GM12878 (cell line): ENCODE data around the gene GLT8D2. TPM values are rescaled to one million over a fixed set of nuclear protein-coding genes. Genes with fewer than 3 reads are reported as not detected.

Experiments
- ATAC-seq: fragments of 200-7000 bp; cut with Tn5 transposase; 3 replicates; pipeline ENCODE4 v1.9.1; 2020; ENCODE audit warnings: mild to moderate bottlenecking, moderate library complexity
- BruUV-seq: library from RNA; stranded (reverse); fragments of 400-500 nt; replicated peaks from 2 replicates; lab custom pipeline; 2021; lab: Mats Ljungman, UMichigan
- CTCF ChIA-PET: fragments of 300-600 bp; sonication (Branson Sonifier 250); formaldehyde crosslinking; extraction: SDS; loops from one replicate; lab custom pipeline; 2021; ENCODE audit warnings: inconsistent platforms; lab: Yijun Ruan, JAX
- POLR2A ChIA-PET: fragments of 350-600 bp; formaldehyde crosslinking; extraction: SDS; loops from one replicate; lab custom pipeline; 2021; ENCODE audit warnings: inconsistent platforms; lab: Charles Lee
- RAD21 ChIA-PET: fragments of 300-600 bp; sonication (Branson Sonifier 250); formaldehyde crosslinking; loops from one replicate; lab custom pipeline; 2023; ENCODE audit warnings: antibody characterized with exemption; ENCODE audit not compliant: unreplicated experiment; lab: Charles Lee
- SMC1A ChIA-PET: fragments of 300-600 bp; sonication (Branson Sonifier 250); formaldehyde crosslinking; loops from one replicate; lab custom pipeline; 2023; ENCODE audit not compliant: unreplicated experiment, uncharacterized antibody; lab: Charles Lee
- DNase-seq: peaks from one replicate; pipeline ENCODE4 v3.0.0-alpha.2; 2011; ENCODE audit warnings: low read depth, low spot score
- FAIRE-seq: peaks from 3 replicates; lab custom pipeline; 2011; peaks lifted over from hg19 to GRCh38; lab: Jason Lieb, UNC
- H2AFZ ChIP-seq: 2 replicates; pipeline ENCODE4 v1.6.0; 2011; ENCODE audit warnings: low read depth, low read length, control low read depth; ENCODE audit not compliant: control insufficient read depth
- H3K27ac ChIP-seq: 2 replicates; pipeline ENCODE4 v1.5.1; 2011; ENCODE audit warnings: control low read depth; ENCODE audit not compliant: control insufficient read depth, insufficient read depth
- H3K27me3 ChIP-seq, 2 experiments: replicated peaks in 1 of 2; 2 replicates each; pipeline versions ENCODE4 v1.6.0 to v1.6.1; 2011; ENCODE audit warnings: low read length in 1 of 2; ENCODE audit not compliant: control insufficient read depth in 2 of 2, insufficient read depth in 2 of 2
- H3K36me3 ChIP-seq, 2 experiments: 2 replicates each; pipeline ENCODE4 v1.5.1; 2011; ENCODE audit warnings: low read length in 1 of 2; ENCODE audit not compliant: control insufficient read depth in 2 of 2, insufficient read depth in 2 of 2
- H3K4me1 ChIP-seq: 2 replicates; pipeline ENCODE4 v1.6.1; 2011; ENCODE audit warnings: mild to moderate bottlenecking, low read length, moderate library complexity, mixed read lengths; ENCODE audit not compliant: control insufficient read depth, insufficient read depth
- H3K4me2 ChIP-seq: 2 replicates; pipeline ENCODE4 v1.6.0; 2011; ENCODE audit warnings: control low read depth; ENCODE audit not compliant: control insufficient read depth, insufficient read depth
- H3K4me3 ChIP-seq: fragments of 200-600 bp; sonication (generic); 2 replicates; pipeline ENCODE4 v1.5.1; 2016
- H3K79me2 ChIP-seq: 2 replicates; pipeline ENCODE4 v1.6.0; 2011; ENCODE audit warnings: low read length; ENCODE audit not compliant: control insufficient read depth, insufficient read depth
- H3K9ac ChIP-seq: 2 replicates; pipeline ENCODE4 v1.8.0; 2011; ENCODE audit warnings: low read length, control low read depth, mixed read lengths; ENCODE audit not compliant: control insufficient read depth, insufficient read depth
- H3K9me3 ChIP-seq: replicated peaks from 3 replicates; pipeline ENCODE4 v1.5.1; 2011; ENCODE audit warnings: mild to moderate bottlenecking, low read length; ENCODE audit not compliant: control insufficient read depth, insufficient read depth
- H4K20me1 ChIP-seq: 2 replicates; pipeline ENCODE4 v1.6.0; 2011; ENCODE audit not compliant: control insufficient read depth, insufficient read depth
- ASH2L ChIP-seq: fragments of 300-600, 200-600 bp; sonication (generic); IDR thresholded peaks from 2 replicates; pipeline ENCODE4 v1.6.1; 2017; ENCODE audit warnings: low read depth, mild to moderate bottlenecking, borderline replicate concordance
- BHLHE40 ChIP-seq, 2 experiments: fragments of 450-650 bp in 1 of 2; IDR thresholded peaks; 2 replicates each; pipeline ENCODE4 v1.6.1; 2011 to 2017; ENCODE audit warnings: low read depth in 2 of 2, borderline replicate concordance in 1 of 2, improper control_type of control experiment in 1 of 2, low read length in 1 of 2, mild to moderate bottlenecking in 1 of 2
- CBX3 ChIP-seq: fragments of 200-600 bp; sonication (generic); IDR thresholded peaks from 2 replicates; pipeline ENCODE4 v1.6.1; 2016; ENCODE audit warnings: low read depth, borderline replicate concordance
- CHD2 ChIP-seq: IDR thresholded peaks from 2 replicates; pipeline ENCODE4 v1.6.1; 2011; ENCODE audit warnings: low read depth, low read length, improper control_type of control experiment, borderline replicate concordance
- CTCF ChIP-seq, 3 experiments: IDR thresholded peaks in 2 of 3; conservative IDR thresholded peaks in 1 of 3; 2 replicates each; pipeline ENCODE4 v1.5.1; 2011; ENCODE audit warnings: low read depth in 3 of 3, low read length in 3 of 3, mild to moderate bottlenecking in 3 of 3, control low read depth in 2 of 3, moderate library complexity in 2 of 3, inconsistent platforms in 1 of 3, mixed read lengths in 1 of 3; ENCODE audit not compliant: control insufficient read depth in 2 of 3, insufficient read depth in 1 of 3; ENCODE audit errors: extremely low read depth in 1 of 3
- EZH2 ChIP-seq: IDR thresholded peaks from 2 replicates; pipeline ENCODE4 v1.6.1; 2012; ENCODE audit warnings: low read depth, mild to moderate bottlenecking, control low read depth, inconsistent platforms, low read length, borderline replicate concordance; ENCODE audit not compliant: control insufficient read depth
- JUND ChIP-seq: IDR thresholded peaks from 2 replicates; pipeline ENCODE4 v1.6.1; 2012; ENCODE audit warnings: low read depth, mild to moderate bottlenecking, low read length, improper control_type of control experiment, moderate library complexity
- MYC ChIP-seq: IDR thresholded peaks from 2 replicates; pipeline ENCODE4 v1.6.1; 2011; ENCODE audit warnings: mild to moderate bottlenecking, low read length, moderate library complexity, inconsistent platforms; ENCODE audit not compliant: insufficient read depth, insufficient replicate concordance, insufficient read length, severe bottlenecking
- NFYA ChIP-seq: IDR thresholded peaks from 2 replicates; pipeline ENCODE4 v1.6.1; 2011; ENCODE audit warnings: low read depth, mild to moderate bottlenecking, low read length, improper control_type of control experiment, borderline replicate concordance
- RCOR1 ChIP-seq: conservative IDR thresholded peaks from 2 replicates; pipeline ENCODE4 v1.6.1; 2012; ENCODE audit warnings: low read depth, low read length, improper control_type of control experiment
- SIX5 ChIP-seq: IDR thresholded peaks from 2 replicates; pipeline ENCODE4 v1.6.1; 2011; ENCODE audit warnings: mild to moderate bottlenecking, low read depth, low read length, moderate library complexity; ENCODE audit not compliant: severe bottlenecking
- SMC3 ChIP-seq: IDR thresholded peaks from 2 replicates; pipeline ENCODE4 v1.6.1; 2011; ENCODE audit warnings: low read length, improper control_type of control experiment, borderline replicate concordance
- ZBTB33 ChIP-seq: fragments of 450-650 bp; IDR thresholded peaks from 2 replicates; pipeline ENCODE4 v1.6.1; 2017; ENCODE audit warnings: mild to moderate bottlenecking
- ZNF622 ChIP-seq: fragments of 450-650 bp; IDR thresholded peaks from 2 replicates; pipeline ENCODE4 v1.6.1; 2017; ENCODE audit warnings: mild to moderate bottlenecking, inconsistent platforms
- ZSCAN29 ChIP-seq: fragments of 450-650 bp; IDR thresholded peaks from 2 replicates; pipeline ENCODE4 v1.6.1; 2017; ENCODE audit warnings: mild to moderate bottlenecking, moderate library complexity
- WGBS: methylation state at CpG from one replicate; pipeline ENCODE4 v1.1.6; 2016; ENCODE audit warnings: low lambda C conversion rate; ENCODE audit not compliant: insufficient replicate concordance, insufficient coverage; ENCODE audit errors: missing lambda C conversion rate; 5-methylcytosine and 5-hydroxymethylcytosine counted together
- in situ Hi-C: fragments of 300-500 bp; cut with MboI; formaldehyde crosslinking; loops from 9 replicates; pipeline ENCODE4 v1.14.3; 2018; ENCODE audit warnings: mixed read lengths
- intact Hi-C: fragments of 100-400 bp; cut with micrococcal nuclease; formaldehyde crosslinking; loops from one replicate; pipeline ENCODE4 v1.14.2; 2022; ENCODE audit not compliant: unreplicated experiment
- polyA plus RNA-seq, 11 experiments: library from polyadenylated mRNA; depleted of rRNA in 4 of 11; unstranded in 6 of 11; stranded (reverse) in 5 of 11; fragments of >200 nt; fragmentation: Nextera tagmentation in 4 of 11; fragmentation: Illumina TruSeq in 1 of 11; extraction: Ambion mirVana in 4 of 11; extraction: Trizol in 1 of 11; gene quantifications; 1 replicate in 1 of 11; 2 replicates in 10 of 11; pipeline versions ENCODE4 v1.2.1 to v1.2.3, GENCODE V29; 2011 to 2016; ENCODE audit warnings: inconsistent platforms in 2 of 11, missing spikeins in 2 of 11, low read depth in 1 of 11
- total RNA-seq, 4 experiments: library from RNA; depleted of rRNA in 3 of 4; stranded (reverse); fragments of >200 nt in 3 of 4; fragmentation: Illumina TruSeq in 1 of 4; extraction: Trizol in 1 of 4; gene quantifications; 2 replicates each; pipeline versions ENCODE4 v1.2.1 to v1.2.3, GENCODE V29; 2013 to 2021

Gene GLT8D2
- total and polyA plus RNA-seq, 10 of the 15 experiments (the other 5 are each of a cell fraction or from before 2014, with no cell fraction given) = 0.06 to 0.80 (median 0.37) TPM; not detected in 1

GRCh38 chr12:103947871-103948555, 102.0 kb downstream of the GLT8D2 start:
- POLR2A ChIA-PET = interaction anchor here (1.0 kb wide), 1 partner anchor 15 kb away, joined by 3 read pairs; no protein-coding TSS in a partner anchor
- TF ChIP-seq EZH2 = no peak
- no peak for TF ChIP-seq ZBTB33
- TF ChIP-seq JUND = no peak
- TF ChIP-seq CBX3 = no peak
- TF ChIP-seq ZNF622 = no peak
- TF ChIP-seq SMC3 = no peak
- no peak for TF ChIP-seq MYC
- TF ChIP-seq RCOR1 = no peak
- TF ChIP-seq ASH2L = no peak
- TF ChIP-seq CHD2 = no peak
- no peak for TF ChIP-seq CTCF (IDR thresholded peaks at IDR 0.05 in 2 of 3, conservative IDR thresholded peaks at IDR 0.05 in 1 of 3; ENCODE audit: control insufficient read depth in 2 of 3, extremely low read depth in 1 of 3, insufficient read depth in 1 of 3, low read depth in 3 of 3, low read length in 3 of 3)
- TF ChIP-seq SIX5 = no peak
- TF ChIP-seq NFYA = no peak
- TF ChIP-seq BHLHE40 (IDR thresholded peaks at IDR 0.05; ENCODE audit: borderline replicate concordance in 1 of 2, low read depth in 2 of 2, low read length in 1 of 2) = no peak
- TF ChIP-seq ZSCAN29 = no peak
- DNase-seq = no peak
- SMC1A ChIA-PET = interaction anchor here (0.8 to 2.3 kb wide), 4 partner anchors 9 to 161 kb away, joined by 3 to 7 read pairs (median 4); no protein-coding TSS in a partner anchor
- no peak overlapping the region for H3K9ac ChIP-seq
- H3K36me3 ChIP-seq = peaks cover 16 to 50% of the 10 kb centered on the region in 2 experiments
- H3K27me3 ChIP-seq = no peaks in the 10 kb centered on the region
- CTCF ChIA-PET = interaction anchor here (0.8 kb wide), 1 partner anchor 12 kb away, joined by 4 read pairs; no protein-coding TSS in a partner anchor
- H3K9me3 ChIP-seq = no peaks in the 10 kb centered on the region
- H2AFZ ChIP-seq = no peak overlapping the region
- no peak for FAIRE-seq
- H3K4me3 ChIP-seq = no peak overlapping the region
- RAD21 ChIA-PET = interaction anchor here (0.7 kb wide), 1 partner anchor 159 kb away, joined by 3 read pairs; no protein-coding TSS in a partner anchor
- 82% methylated on average over 7 of the region's 7 CpGs for WGBS
- no peak overlapping the region for H3K4me2 ChIP-seq
- intact Hi-C loops = no loop called here
- in situ Hi-C loops = no loop called here
- no peaks in the 10 kb centered on the region; the same call in 1 of the 2 replicates for H3K79me2 ChIP-seq
- no TSS peak for BruUV-seq
- H3K27ac ChIP-seq = no peak overlapping the region
- H3K4me1 ChIP-seq = peaks cover 8% of the 10 kb centered on the region
- no peak for ATAC-seq
- H4K20me1 ChIP-seq = peaks cover 4% of the 10 kb centered on the region
